ENCODE data around the gene NFATC1.
"Not testable (repeated sequence)": the region's sequence is repeated elsewhere in the genome, so short reads cannot be mapped to it uniquely, and the experiment has no call there.

The NFATC1 gene

DNA sequence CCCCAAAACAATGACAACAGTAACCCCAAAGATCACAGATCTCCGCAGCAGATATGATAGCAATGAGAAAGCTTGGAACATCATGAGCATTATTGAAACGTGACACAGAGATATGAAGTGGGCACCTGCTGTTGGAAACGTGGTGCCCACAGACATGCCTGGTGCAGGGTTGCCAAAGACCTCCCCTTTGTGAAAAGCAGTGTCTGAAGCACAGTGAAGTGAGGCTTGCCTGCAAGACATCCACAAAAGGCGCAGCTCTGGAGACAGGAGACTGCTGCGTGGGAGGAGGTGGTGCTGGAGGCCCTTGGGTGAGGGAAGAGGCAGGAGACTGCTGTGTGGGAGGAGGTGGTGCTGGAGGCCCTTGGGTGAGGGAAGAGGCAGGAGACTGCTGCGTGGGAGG, 108.8 kb downstream of the NFATC1 start:
- H4K8ac ChIP-seq (ENCODE audit: low read depth, low read length); H2BK12ac ChIP-seq (ENCODE audit: low read length); H3K36me3 ChIP-seq (replicated peaks in 1 of 2; ENCODE audit: control insufficient read depth in 2 of 2, insufficient read depth in 2 of 2, low read length in 2 of 2); H3K9ac ChIP-seq (ENCODE audit: low read depth, low read length, poor library complexity); H2AFZ ChIP-seq (ENCODE audit: low read length); H3K27ac ChIP-seq (replicated peaks; ENCODE audit: low read length); H3K79me1 ChIP-seq (ENCODE audit: low read depth, low read length); H3K18ac ChIP-seq (ENCODE audit: low read length); H2AK5ac ChIP-seq (ENCODE audit: low read depth, low read length); H3K9me3 ChIP-seq (replicated peaks in 1 of 2; ENCODE audit: control insufficient read depth in 2 of 2, insufficient read depth in 1 of 2, low read depth in 1 of 2, low read length in 2 of 2); H2BK5ac ChIP-seq (ENCODE audit: low read length); H3K4ac ChIP-seq (ENCODE audit: low read length); H2BK15ac ChIP-seq (ENCODE audit: low read length); DNase-seq (ENCODE audit: low spot score); H3K4me3 ChIP-seq (ENCODE audit: low read length in 2 of 2); H3K4me2 ChIP-seq (ENCODE audit: insufficient read depth, low read length, poor library complexity, severe bottlenecking); H3K14ac ChIP-seq (ENCODE audit: low read length); H2BK120ac ChIP-seq (ENCODE audit: low read depth, low read length); H4K91ac ChIP-seq (ENCODE audit: low read depth, low read length, poor library complexity); H3K23ac ChIP-seq (ENCODE audit: low read depth, low read length, poor library complexity): not testable (repeated sequence)
- Histone ChIP-seq H3K27me3 (ENCODE audit: control insufficient read depth in 3 of 3, insufficient read depth in 3 of 3, low read depth in 1 of 3, low read length in 3 of 3) (peaks cover 0 to 15% (median 3%) of the 10 kb centered on the region in 3 experiments), H3K4me1 (ENCODE audit: control insufficient read depth in 2 of 2, insufficient read depth in 1 of 2, low read depth in 1 of 2, low read length in 2 of 2) (peaks cover 3 to 17% of the 10 kb centered on the region in 2 donors)
- no CpG with 5 or more reads among the region's 6 CpGs for WGBS, 2 donors (ENCODE audit: extremely low coverage in 2 of 2, insufficient read length in 2 of 2, insufficient replicate concordance in 1 of 2)

DNA sequence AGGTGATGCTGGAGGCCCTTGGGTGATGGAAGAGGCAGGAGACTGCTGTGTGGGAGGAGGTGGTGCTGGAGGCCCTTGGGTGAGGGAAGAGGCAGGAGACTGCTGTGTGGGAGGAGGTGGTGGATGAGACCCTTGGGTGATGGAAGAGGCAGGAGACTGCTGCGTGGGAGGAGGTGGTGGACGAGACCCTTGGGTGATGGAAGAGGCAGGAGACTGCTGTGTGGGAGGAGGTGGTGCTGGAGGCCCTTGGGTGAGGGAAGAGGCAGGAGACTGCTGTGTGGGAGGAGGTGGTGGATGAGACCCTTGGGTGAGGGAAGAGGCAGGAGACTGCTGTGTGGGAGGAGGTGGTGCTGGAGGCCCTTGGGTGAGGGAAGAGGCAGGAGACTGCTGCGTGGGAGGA, 109.7 kb downstream of the NFATC1 start:
- H3K18ac ChIP-seq (ENCODE audit: low read length); H2AK5ac ChIP-seq (ENCODE audit: low read depth, low read length); H3K36me3 ChIP-seq (replicated peaks in 1 of 2; ENCODE audit: control insufficient read depth in 2 of 2, insufficient read depth in 2 of 2, low read length in 2 of 2); H3K27ac ChIP-seq (replicated peaks; ENCODE audit: low read length); H4K91ac ChIP-seq (ENCODE audit: low read depth, low read length, poor library complexity); H2BK5ac ChIP-seq (ENCODE audit: low read length); H3K4me2 ChIP-seq (ENCODE audit: insufficient read depth, low read length, poor library complexity, severe bottlenecking); H3K79me1 ChIP-seq (ENCODE audit: low read depth, low read length); H3K4me3 ChIP-seq (ENCODE audit: low read length in 2 of 2); H3K9ac ChIP-seq (ENCODE audit: low read depth, low read length, poor library complexity); H3K23ac ChIP-seq (ENCODE audit: low read depth, low read length, poor library complexity); H3K14ac ChIP-seq (ENCODE audit: low read length); DNase-seq (ENCODE audit: low spot score); H2AFZ ChIP-seq (ENCODE audit: low read length); H2BK12ac ChIP-seq (ENCODE audit: low read length); H3K9me3 ChIP-seq (replicated peaks in 1 of 2; ENCODE audit: control insufficient read depth in 2 of 2, insufficient read depth in 1 of 2, low read depth in 1 of 2, low read length in 2 of 2); H2BK15ac ChIP-seq (ENCODE audit: low read length); H3K4ac ChIP-seq (ENCODE audit: low read length); H4K8ac ChIP-seq (ENCODE audit: low read depth, low read length); H2BK120ac ChIP-seq (ENCODE audit: low read depth, low read length): not testable (repeated sequence)
- WGBS, 2 donors (ENCODE audit: extremely low coverage in 2 of 2, insufficient read length in 2 of 2, insufficient replicate concordance in 1 of 2), result no CpG with 5 or more reads among the region's 3 CpGs
- Histone ChIP-seq H3K4me1 (ENCODE audit: control insufficient read depth in 2 of 2, insufficient read depth in 1 of 2, low read depth in 1 of 2, low read length in 2 of 2) (peaks cover 3 to 17% of the 10 kb centered on the region in 2 donors), H3K27me3 (ENCODE audit: control insufficient read depth in 3 of 3, insufficient read depth in 3 of 3, low read depth in 1 of 3, low read length in 3 of 3) (peaks cover 0 to 15% (median 3%) of the 10 kb centered on the region in 3 experiments)

DNA sequence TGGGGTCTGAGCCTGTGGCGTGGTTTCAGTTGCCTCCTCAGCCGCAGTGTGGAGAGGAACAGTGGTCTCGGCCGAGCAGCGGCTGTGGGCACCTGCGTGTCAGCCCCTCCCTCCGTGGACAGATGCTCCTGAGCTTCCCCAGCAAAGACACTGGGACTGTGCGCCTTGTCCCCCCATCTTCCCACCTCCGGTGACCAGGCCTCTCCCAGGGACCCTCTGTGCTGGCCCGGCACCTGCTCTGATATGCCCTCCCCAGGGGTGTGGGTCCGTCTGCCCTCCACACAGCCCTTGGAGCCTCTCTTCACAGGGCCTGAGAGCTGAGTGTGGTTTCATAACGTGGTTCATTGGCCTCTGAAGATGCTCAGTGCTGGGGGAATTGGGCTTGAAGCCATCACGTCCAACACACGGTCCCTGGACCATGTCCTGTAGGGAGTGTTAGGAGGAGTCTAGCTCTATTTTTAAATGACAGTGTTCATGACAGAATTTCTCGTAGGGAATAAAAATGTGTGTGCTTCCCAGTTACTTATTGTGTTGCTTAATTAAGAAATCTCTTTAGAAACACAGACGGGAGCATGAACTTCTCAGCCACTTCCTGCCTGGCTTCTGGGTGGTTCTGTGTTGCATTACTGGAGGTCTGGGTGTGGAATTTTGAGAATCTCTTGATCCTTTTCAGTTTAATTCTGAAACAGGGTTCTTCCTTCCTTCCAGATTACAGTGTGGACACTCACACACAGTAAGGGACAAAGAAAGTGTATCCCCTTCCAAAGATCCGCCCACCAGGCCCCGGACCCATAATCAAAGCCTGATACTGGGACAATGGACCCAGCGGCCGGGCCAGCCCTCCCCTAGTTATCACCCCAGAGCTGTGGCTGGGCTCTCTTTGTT, 110.7 kb downstream of the NFATC1 start:
- no CpG with 5 or more reads among the region's 20 CpGs for WGBS, 2 donors (ENCODE audit: extremely low coverage in 2 of 2, insufficient read length in 2 of 2, insufficient replicate concordance in 1 of 2)
- Histone ChIP-seq H3K36me3 (replicated peaks in 1 of 2; ENCODE audit: control insufficient read depth in 2 of 2, insufficient read depth in 2 of 2, low read length in 2 of 2) (no peaks in the 10 kb centered on the region), H3K14ac (ENCODE audit: low read length) (no peak overlapping the region), H2BK5ac (ENCODE audit: low read length) (no peak overlapping the region), H2BK15ac (ENCODE audit: low read length) (peak overlapping the region; percentile 95), H4K8ac (ENCODE audit: low read depth, low read length) (no peak overlapping the region), H3K9ac (ENCODE audit: low read depth, low read length, poor library complexity) (no peak overlapping the region), H3K4ac (ENCODE audit: low read length) (peak overlapping the region; percentile 53), H2BK12ac (ENCODE audit: low read length) (no peak overlapping the region), H2BK120ac (ENCODE audit: low read depth, low read length) (peak overlapping the region; percentile 76), H2AK5ac (ENCODE audit: low read depth, low read length) (peak overlapping the region; percentile 76), H3K23ac (ENCODE audit: low read depth, low read length, poor library complexity) (peak overlapping the region; percentile 83), H3K4me2 (ENCODE audit: insufficient read depth, low read length, poor library complexity, severe bottlenecking) (peak overlapping the region; percentile 44), H3K27ac (replicated peaks; ENCODE audit: low read length) (no peak overlapping the region), H3K4me1 (ENCODE audit: control insufficient read depth in 2 of 2, insufficient read depth in 1 of 2, low read depth in 1 of 2, low read length in 2 of 2) (peaks cover 3 to 17% of the 10 kb centered on the region in 2 donors), H3K18ac (ENCODE audit: low read length) (peak overlapping the region; percentile 96), H2AFZ (ENCODE audit: low read length) (peak overlapping the region; percentile 93), H4K91ac (ENCODE audit: low read depth, low read length, poor library complexity) (no peak overlapping the region), H3K4me3 (ENCODE audit: low read length in 2 of 2) (no peak overlapping the region), H3K9me3 (replicated peaks in 1 of 2; ENCODE audit: control insufficient read depth in 2 of 2, insufficient read depth in 1 of 2, low read depth in 1 of 2, low read length in 2 of 2) (no peaks in the 10 kb centered on the region), H3K79me1 (ENCODE audit: low read depth, low read length) (no peaks in the 10 kb centered on the region), H3K27me3 (ENCODE audit: control insufficient read depth in 3 of 3, insufficient read depth in 3 of 3, low read depth in 1 of 3, low read length in 3 of 3) (peaks cover 0 to 15% (median 3%) of the 10 kb centered on the region in 3 experiments)
- DNase-seq (ENCODE audit: low spot score), result no peak

DNA sequence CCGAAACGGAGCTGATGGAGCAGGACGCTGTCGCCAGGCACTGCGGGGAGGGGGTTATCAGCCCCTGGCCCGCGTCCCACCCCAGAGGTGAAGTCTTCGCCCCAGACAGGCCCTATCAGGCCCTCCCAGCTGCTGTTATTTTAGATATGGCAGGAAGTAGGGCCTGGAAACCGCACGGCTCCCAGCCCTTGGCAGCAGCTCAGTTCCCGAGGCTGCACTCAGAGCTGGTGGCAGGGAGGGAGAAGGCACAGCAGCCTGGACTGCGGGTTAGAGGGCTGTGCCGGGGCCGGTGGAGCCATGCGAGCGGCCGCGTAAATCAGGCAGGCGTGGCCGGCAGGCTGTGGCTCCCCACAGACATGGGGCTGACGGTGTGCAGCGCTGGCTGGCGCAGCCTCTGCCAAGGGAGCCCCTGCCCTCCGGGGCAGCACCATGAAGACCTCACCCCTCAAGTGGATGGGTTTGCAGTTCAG, 111.4 kb downstream of the NFATC1 start:
- Histone ChIP-seq H3K27ac (replicated peaks; ENCODE audit: low read length) (no peak overlapping the region), H3K4me3 (ENCODE audit: low read length in 2 of 2) (peak overlapping the region in 1 of 2 donors; percentile 49)
- no peak for DNase-seq (ENCODE audit: low spot score)

More for the DNA sequence above, 111.4 kb downstream of the NFATC1 start:
- H2BK15ac ChIP-seq (ENCODE audit: low read length), result peak overlapping the region; percentile 95
- peak overlapping the region; percentile 96 for H3K18ac ChIP-seq (ENCODE audit: low read length)
- H2AK5ac ChIP-seq (ENCODE audit: low read depth, low read length), result peak overlapping the region; percentile 76
- WGBS, 2 donors (ENCODE audit: extremely low coverage in 2 of 2, insufficient read length in 2 of 2, insufficient replicate concordance in 1 of 2), result no CpG with 5 or more reads among the region's 24 CpGs
- no peaks in the 10 kb centered on the region for H3K36me3 ChIP-seq (replicated peaks in 1 of 2; ENCODE audit: control insufficient read depth in 2 of 2, insufficient read depth in 2 of 2, low read length in 2 of 2)
- peak overlapping the region; percentile 78 for H3K9ac ChIP-seq (ENCODE audit: low read depth, low read length, poor library complexity)
- no peaks in the 10 kb centered on the region for H3K9me3 ChIP-seq (replicated peaks in 1 of 2; ENCODE audit: control insufficient read depth in 2 of 2, insufficient read depth in 1 of 2, low read depth in 1 of 2, low read length in 2 of 2)
- no peak overlapping the region for H2BK5ac ChIP-seq (ENCODE audit: low read length)
- no peak overlapping the region for H3K4ac ChIP-seq (ENCODE audit: low read length)
- H3K4me1 ChIP-seq (ENCODE audit: control insufficient read depth in 2 of 2, insufficient read depth in 1 of 2, low read depth in 1 of 2, low read length in 2 of 2), result peaks cover 3 to 17% of the 10 kb centered on the region in 2 donors
- peak overlapping the region; percentile 83 for H3K23ac ChIP-seq (ENCODE audit: low read depth, low read length, poor library complexity)
- peak overlapping the region; percentile 76 for H2BK120ac ChIP-seq (ENCODE audit: low read depth, low read length)
- peak overlapping the region; percentile 24 for H2BK12ac ChIP-seq (ENCODE audit: low read length)
- no peak overlapping the region for H3K14ac ChIP-seq (ENCODE audit: low read length)
- H4K91ac ChIP-seq (ENCODE audit: low read depth, low read length, poor library complexity), result peak overlapping the region; percentile 93
- H2AFZ ChIP-seq (ENCODE audit: low read length), result peak overlapping the region; percentile 93
- peak overlapping the region; percentile 48 for H4K8ac ChIP-seq (ENCODE audit: low read depth, low read length)
- peak overlapping the region; percentile 44 for H3K4me2 ChIP-seq (ENCODE audit: insufficient read depth, low read length, poor library complexity, severe bottlenecking)
- H3K27me3 ChIP-seq (ENCODE audit: control insufficient read depth in 3 of 3, insufficient read depth in 3 of 3, low read depth in 1 of 3, low read length in 3 of 3), result peaks cover 0 to 15% (median 3%) of the 10 kb centered on the region in 3 experiments
- H3K79me1 ChIP-seq (ENCODE audit: low read depth, low read length), result no peaks in the 10 kb centered on the region

All from neuronal stem cell (in vitro differentiated cells).